ENCODE data around the gene KCNK10.

GRCh38 chr14:88310021-88310420 lies 13.0 kb downstream of the KCNK10 start:
- TF ChIP-seq JUND (IDR thresholded peaks at IDR 0.05; ENCODE audit: low read depth, low read length) (no peak), POLR2A (IDR thresholded peaks at IDR 0.05; ENCODE audit: low read depth, low read length) (no peak), RAD21 (IDR thresholded peaks at IDR 0.05; ENCODE audit: insufficient read depth, low read depth, low read length) (no peak), EP300 (IDR thresholded peaks at IDR 0.05; ENCODE audit: borderline replicate concordance in 1 of 2, control insufficient read depth in 1 of 2, low read depth in 2 of 2, low read length in 2 of 2) (no peak), MXI1 (IDR thresholded peaks at IDR 0.05; ENCODE audit: low read depth, low read length) (no peak), RFX5 (IDR thresholded peaks at IDR 0.05; ENCODE audit: low read depth, low read length) (no peak)
- TF ChIP-seq, protein P1, sequence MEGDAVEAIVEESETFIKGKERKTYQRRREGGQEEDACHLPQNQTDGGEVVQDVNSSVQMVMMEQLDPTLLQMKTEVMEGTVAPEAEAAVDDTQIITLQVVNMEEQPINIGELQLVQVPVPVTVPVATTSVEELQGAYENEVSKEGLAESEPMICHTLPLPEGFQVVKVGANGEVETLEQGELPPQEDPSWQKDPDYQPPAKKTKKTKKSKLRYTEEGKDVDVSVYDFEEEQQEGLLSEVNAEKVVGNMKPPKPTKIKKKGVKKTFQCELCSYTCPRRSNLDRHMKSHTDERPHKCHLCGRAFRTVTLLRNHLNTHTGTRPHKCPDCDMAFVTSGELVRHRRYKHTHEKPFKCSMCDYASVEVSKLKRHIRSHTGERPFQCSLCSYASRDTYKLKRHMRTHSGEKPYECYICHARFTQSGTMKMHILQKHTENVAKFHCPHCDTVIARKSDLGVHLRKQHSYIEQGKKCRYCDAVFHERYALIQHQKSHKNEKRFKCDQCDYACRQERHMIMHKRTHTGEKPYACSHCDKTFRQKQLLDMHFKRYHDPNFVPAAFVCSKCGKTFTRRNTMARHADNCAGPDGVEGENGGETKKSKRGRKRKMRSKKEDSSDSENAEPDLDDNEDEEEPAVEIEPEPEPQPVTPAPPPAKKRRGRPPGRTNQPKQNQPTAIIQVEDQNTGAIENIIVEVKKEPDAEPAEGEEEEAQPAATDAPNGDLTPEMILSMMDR (IDR thresholded peaks at IDR 0.05 in 2 of 3, conservative IDR thresholded peaks at IDR 0.05 in 1 of 3; ENCODE audit: control insufficient read depth in 2 of 3, extremely low read depth in 1 of 3, insufficient read depth in 1 of 3, low read depth in 3 of 3, low read length in 3 of 3) = no peak
